ENCODE data around the gene ATP5F1D.

Gene ATP5F1D

DNA sequence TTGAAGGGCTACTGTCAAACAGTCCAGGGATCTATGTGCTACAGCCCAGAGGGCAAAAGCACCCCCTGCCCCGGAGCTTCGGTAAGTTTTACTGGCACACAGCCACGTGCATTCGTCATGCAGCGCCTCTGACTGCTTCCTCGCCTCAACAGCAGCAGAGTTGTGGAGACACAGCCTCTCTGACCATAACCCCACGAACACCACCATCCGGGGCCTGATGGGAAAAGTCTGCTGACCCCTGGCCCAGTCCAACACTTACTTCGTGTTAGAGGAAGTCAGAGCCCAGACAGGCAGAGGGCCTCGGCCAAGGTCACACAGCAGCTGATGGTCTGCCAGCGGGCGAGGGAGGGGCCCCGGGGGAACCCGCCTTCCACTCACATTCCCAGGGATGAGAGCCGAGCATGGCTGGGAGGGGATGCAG, 8.9 kb upstream of the ATP5F1D start:
- TF ChIP-seq POLR2A (IDR thresholded peaks at IDR 0.05; ENCODE audit: low read length), result no peak
- DNase-seq, result peak in 1 of 2 experiments; percentile 58

GRCh38 chr19:1233115-1233667, 8.4 kb upstream of the ATP5F1D start:
- DNase-seq, result no peak
- TF ChIP-seq POLR2A (IDR thresholded peaks at IDR 0.05; ENCODE audit: low read length) (no peak), GATA1 (IDR thresholded peaks at IDR 0.05; ENCODE audit: low read depth, low read length) (no peak)

GRCh38 chr19:1234051-1234954, 7.2 kb upstream of the ATP5F1D start:
- TF ChIP-seq POLR2A (IDR thresholded peaks at IDR 0.05; ENCODE audit: low read length) (no peak), GATA1 (IDR thresholded peaks at IDR 0.05; ENCODE audit: low read depth, low read length) (no peak)
- no peak for DNase-seq

- DNase-seq, result no peak
- TF ChIP-seq POLR2A (IDR thresholded peaks at IDR 0.05; ENCODE audit: low read length) (no peak), GATA1 (IDR thresholded peaks at IDR 0.05; ENCODE audit: low read depth, low read length) (no peak)
Observed at GRCh38 chr19:1234955-1235380, 6.6 kb upstream of the ATP5F1D start.

GRCh38 chr19:1235625-1236538, 5.7 kb upstream of the ATP5F1D start:
- TF ChIP-seq POLR2A (IDR thresholded peaks at IDR 0.05; ENCODE audit: low read length) (no peak), GATA1 (IDR thresholded peaks at IDR 0.05; ENCODE audit: low read depth, low read length) (no peak)
- no peak for DNase-seq

GRCh38 chr19:1236576-1236975, 5.0 kb upstream of the ATP5F1D start:
- no peak for DNase-seq
- no peak for TF ChIP-seq GATA1 (IDR thresholded peaks at IDR 0.05; ENCODE audit: low read depth, low read length)
- no peak for TF ChIP-seq POLR2A (IDR thresholded peaks at IDR 0.05; ENCODE audit: low read length)

- peak; percentile 40 to 58 for DNase-seq
- TF ChIP-seq GATA1 (IDR thresholded peaks at IDR 0.05; ENCODE audit: low read depth, low read length) (no peak), POLR2A (IDR thresholded peaks at IDR 0.05; ENCODE audit: low read length) (no peak)
Observed at GRCh38 chr19:1237027-1237659, 4.4 kb upstream of the ATP5F1D start.

- TF ChIP-seq POLR2A (IDR thresholded peaks at IDR 0.05; ENCODE audit: low read length) (no peak), GATA1 (IDR thresholded peaks at IDR 0.05; ENCODE audit: low read depth, low read length) (no peak)
- DNase-seq, result peak; percentile 60 to 74
Observed at GRCh38 chr19:1237754-1238368, 3.7 kb upstream of the ATP5F1D start, which contains the start of gene CBARP. TSS of gene CBARP (minus strand) at chr19:1238005. CDS start at chr19:1236100, 1,905 bp downstream.

- TF ChIP-seq GATA1 (IDR thresholded peaks at IDR 0.05; ENCODE audit: low read depth, low read length) (no peak), POLR2A (IDR thresholded peaks at IDR 0.05; ENCODE audit: low read length) (no peak)
- no peak for DNase-seq
Observed at GRCh38 chr19:1238369-1239303, 2.9 kb upstream of the ATP5F1D start.

GRCh38 chr19:1239420-1239795, 2.1 kb upstream of the ATP5F1D start:
- no peak for DNase-seq
- TF ChIP-seq POLR2A (IDR thresholded peaks at IDR 0.05; ENCODE audit: low read length) (no peak), GATA1 (IDR thresholded peaks at IDR 0.05; ENCODE audit: low read depth, low read length) (no peak)

DNA sequence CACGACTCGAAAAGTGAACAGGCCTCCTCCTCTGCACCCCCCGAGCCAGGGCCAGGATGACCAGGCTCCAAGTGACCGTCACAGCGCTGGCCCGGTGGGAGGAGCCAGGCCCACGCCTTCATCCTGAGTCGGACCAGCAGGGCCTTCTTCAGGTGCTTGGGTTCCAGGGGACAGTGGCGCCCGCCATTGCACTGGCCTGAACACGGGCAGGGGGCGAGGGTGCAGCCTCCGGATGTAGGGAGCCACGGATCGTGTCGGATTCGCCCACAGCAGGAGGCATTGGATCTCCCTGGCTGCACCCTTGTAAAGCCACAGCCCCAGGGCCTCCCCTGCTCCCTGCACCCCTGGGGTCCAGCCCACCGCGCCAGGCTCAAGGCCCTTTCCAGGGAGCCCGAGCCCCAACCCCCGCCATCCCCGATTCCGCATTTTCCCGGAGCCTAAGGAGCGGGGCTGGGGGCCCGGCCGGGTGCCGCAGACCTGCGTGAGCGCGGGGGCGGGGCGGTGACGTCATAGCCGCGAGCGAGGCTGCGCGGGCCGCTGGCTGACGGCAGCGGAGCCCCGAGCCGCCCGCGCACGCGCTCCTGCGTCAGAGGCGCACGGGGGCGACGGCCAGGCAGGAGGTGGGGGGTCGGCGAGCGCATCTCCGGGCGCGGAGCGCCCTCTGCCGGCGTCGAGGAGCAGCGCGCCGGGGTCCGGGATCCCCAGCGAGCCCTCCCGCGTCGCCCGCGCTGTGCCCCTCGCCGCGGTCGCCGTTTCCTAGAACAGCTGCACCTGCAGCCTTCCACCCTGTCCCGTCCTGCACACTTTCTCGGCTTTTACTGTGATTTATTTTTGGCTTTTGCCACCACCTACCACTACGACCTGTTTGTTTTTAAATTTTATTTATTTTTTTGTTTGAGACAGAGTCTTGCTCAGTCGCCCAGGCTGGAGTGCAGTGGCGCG, 1.5 kb upstream of the ATP5F1D start:
- peak; percentile 95 to 96 for DNase-seq
- no peak for TF ChIP-seq POLR2A (IDR thresholded peaks at IDR 0.05; ENCODE audit: low read length)
- no peak for TF ChIP-seq GATA1 (IDR thresholded peaks at IDR 0.05; ENCODE audit: low read depth, low read length)

Measured in erythroblast (primary cell).